ENCODE data around the gene METTL1. TPM values are rescaled to one million over a fixed set of nuclear protein-coding genes. Genes with fewer than 3 reads are reported as not detected.

METTL1 gene
- total and polyA plus RNA-seq, 2 donors (not counting 1 experiment from before 2014, with no cell fraction given), result 9.1 to 9.2 TPM

DNA sequence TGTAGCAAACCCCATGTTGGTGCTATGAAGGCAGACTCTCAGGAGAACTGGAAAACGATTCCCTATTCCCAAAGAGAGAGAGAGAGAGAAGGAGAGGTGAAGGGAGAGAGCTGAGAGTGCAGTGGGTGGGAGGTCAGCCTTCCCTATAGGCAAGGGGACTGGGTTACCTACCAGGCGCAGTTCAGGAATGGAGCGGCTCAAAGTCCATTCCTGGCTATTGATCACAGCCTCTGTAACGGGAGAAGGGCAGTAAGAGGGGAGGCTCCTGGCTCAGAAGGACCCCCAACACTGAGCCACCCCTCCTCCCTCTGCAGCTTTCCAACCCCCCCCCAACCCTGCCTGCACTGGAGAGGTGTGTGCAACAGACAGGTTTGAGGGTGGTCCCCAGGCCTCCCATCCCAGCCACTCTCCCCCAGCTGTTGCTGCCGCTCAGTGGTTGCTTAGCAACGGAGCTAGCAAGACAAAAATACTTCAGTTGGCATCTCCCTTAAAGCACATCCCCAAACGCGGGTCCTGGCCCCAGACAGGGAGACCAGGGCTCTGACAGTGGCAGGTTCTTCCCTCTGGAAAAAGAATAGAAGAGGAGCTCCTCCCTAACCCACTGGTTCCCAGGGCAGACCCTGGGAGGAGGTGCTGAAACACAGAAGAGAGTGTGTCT is 36.6 kb downstream of the METTL1 start:
- Histone ChIP-seq H3K4me3 (ENCODE audit: control extremely low read depth in 1 of 5, extremely low read depth in 1 of 5, insufficient read depth in 1 of 5, low read depth in 2 of 5, low read length in 4 of 5) (no peak overlapping the region), H2AFZ (ENCODE audit: insufficient read depth, low read depth, low read length, poor library complexity, severe bottlenecking) (no peak overlapping the region), H3K9ac (ENCODE audit: low read length) (no peak overlapping the region), H4K20me1 (ENCODE audit: control insufficient read depth, insufficient read depth, low read length, poor library complexity, severe bottlenecking) (peaks cover 50% of the 10 kb centered on the region), H3K27me3 (replicated peaks in 1 of 4; ENCODE audit: control extremely low read depth in 1 of 4, control insufficient read depth in 3 of 4, insufficient read depth in 4 of 4, low read length in 3 of 4) (no peaks in the 10 kb centered on the region), H3K9me3 (ENCODE audit: control extremely low read depth in 1 of 3, control insufficient read depth in 2 of 3, insufficient read depth in 1 of 3, low read length in 2 of 3) (no peaks in the 10 kb centered on the region), H3K4me1 (ENCODE audit: control insufficient read depth in 2 of 2, insufficient read depth in 2 of 2, low read length in 2 of 2) (peaks cover 12 to 15% of the 10 kb centered on the region in 2 donors), H3K27ac (ENCODE audit: low read length in 2 of 2) (no peak overlapping the region), H3K4me2 (replicated peaks; ENCODE audit: low read depth, low read length, poor library complexity, severe bottlenecking) (no peak overlapping the region), H3K79me2 (ENCODE audit: control insufficient read depth, insufficient read depth, low read length) (peaks cover 32% of the 10 kb centered on the region), H3K36me3 (replicated peaks in 1 of 2; ENCODE audit: control extremely low read depth in 1 of 2, control insufficient read depth in 1 of 2, extremely low read depth in 1 of 2, insufficient read depth in 2 of 2, low read length in 1 of 2) (peaks cover 0 to 70% of the 10 kb centered on the region in 2 experiments)
- CTCF ChIA-PET, result no interaction called here
- no peak overlapping the region for H3K27ac Mint-ChIP-seq
- H3K27me3 Mint-ChIP-seq, result no peaks in the 10 kb centered on the region
- WGBS (ENCODE audit: insufficient coverage), result 91% methylated on average over 6 of the region's 8 CpGs
- no peaks in the 10 kb centered on the region for H3K9me3 Mint-ChIP-seq (ENCODE audit: insufficient read depth)
- no peak for ATAC-seq (ENCODE audit: low read depth)
- intact Hi-C loops (cut with micrococcal nuclease), result no loop called here
- peaks cover 13% of the 10 kb centered on the region for H3K4me1 Mint-ChIP-seq
- POLR2A ChIA-PET, result no interaction called here
- TF ChIP-seq, protein P1, sequence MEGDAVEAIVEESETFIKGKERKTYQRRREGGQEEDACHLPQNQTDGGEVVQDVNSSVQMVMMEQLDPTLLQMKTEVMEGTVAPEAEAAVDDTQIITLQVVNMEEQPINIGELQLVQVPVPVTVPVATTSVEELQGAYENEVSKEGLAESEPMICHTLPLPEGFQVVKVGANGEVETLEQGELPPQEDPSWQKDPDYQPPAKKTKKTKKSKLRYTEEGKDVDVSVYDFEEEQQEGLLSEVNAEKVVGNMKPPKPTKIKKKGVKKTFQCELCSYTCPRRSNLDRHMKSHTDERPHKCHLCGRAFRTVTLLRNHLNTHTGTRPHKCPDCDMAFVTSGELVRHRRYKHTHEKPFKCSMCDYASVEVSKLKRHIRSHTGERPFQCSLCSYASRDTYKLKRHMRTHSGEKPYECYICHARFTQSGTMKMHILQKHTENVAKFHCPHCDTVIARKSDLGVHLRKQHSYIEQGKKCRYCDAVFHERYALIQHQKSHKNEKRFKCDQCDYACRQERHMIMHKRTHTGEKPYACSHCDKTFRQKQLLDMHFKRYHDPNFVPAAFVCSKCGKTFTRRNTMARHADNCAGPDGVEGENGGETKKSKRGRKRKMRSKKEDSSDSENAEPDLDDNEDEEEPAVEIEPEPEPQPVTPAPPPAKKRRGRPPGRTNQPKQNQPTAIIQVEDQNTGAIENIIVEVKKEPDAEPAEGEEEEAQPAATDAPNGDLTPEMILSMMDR (IDR thresholded peaks at IDR 0.05), result no peak
- TF ChIP-seq EZH2 (IDR thresholded peaks at IDR 0.05; ENCODE audit: borderline replicate concordance, insufficient read depth, low read depth, low read length, poor library complexity, severe bottlenecking), result no peak
- H3K4me3 Mint-ChIP-seq, result no peak overlapping the region
- DNase-seq, result no peak

DNA sequence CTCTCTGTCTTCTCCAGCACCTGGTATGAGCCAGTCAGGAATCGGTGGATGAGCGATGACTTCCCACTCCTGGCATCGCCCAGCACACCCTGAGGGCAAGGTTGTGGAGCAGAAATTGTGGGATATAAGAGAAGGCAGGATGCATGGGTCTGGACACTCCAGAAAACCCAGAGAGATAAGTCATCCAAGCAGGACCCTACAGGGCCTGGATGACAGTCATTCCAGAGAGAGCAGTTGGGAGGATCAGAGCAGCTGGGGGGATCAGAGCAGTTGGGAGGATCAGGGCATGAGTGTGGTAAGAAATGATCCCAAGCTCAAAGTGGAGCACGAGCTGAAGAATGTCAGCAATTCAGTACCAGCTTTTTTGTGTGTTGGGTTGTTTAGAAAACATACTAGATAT is 37.3 kb downstream of the METTL1 start:
- peaks cover 42% of the 10 kb centered on the region for H4K20me1 ChIP-seq (ENCODE audit: control insufficient read depth, insufficient read depth, low read length, poor library complexity, severe bottlenecking)
- POLR2A ChIA-PET, result no interaction called here
- ATAC-seq (ENCODE audit: low read depth) (no peak), DNase-seq (no peak)
- intact Hi-C loops (cut with micrococcal nuclease), result no loop called here
- no peak for TF ChIP-seq EZH2 (IDR thresholded peaks at IDR 0.05; ENCODE audit: borderline replicate concordance, insufficient read depth, low read depth, low read length, poor library complexity, severe bottlenecking)
- TF ChIP-seq, protein P1 (IDR thresholded peaks at IDR 0.05), result no peak
- peaks cover 6 to 8% of the 10 kb centered on the region in 2 donors for H3K4me1 ChIP-seq (ENCODE audit: control insufficient read depth in 2 of 2, insufficient read depth in 2 of 2, low read length in 2 of 2)
- Mint-ChIP-seq H3K4me3 (no peak overlapping the region), H3K27ac (no peak overlapping the region), H3K27me3 (no peaks in the 10 kb centered on the region), H3K4me1 (peaks cover 10% of the 10 kb centered on the region), H3K9me3 (ENCODE audit: insufficient read depth) (no peaks in the 10 kb centered on the region)
- H2AFZ ChIP-seq (ENCODE audit: insufficient read depth, low read depth, low read length, poor library complexity, severe bottlenecking), result no peak overlapping the region
- H3K9me3 ChIP-seq (ENCODE audit: control extremely low read depth in 1 of 3, control insufficient read depth in 2 of 3, insufficient read depth in 1 of 3, low read length in 2 of 3), result no peaks in the 10 kb centered on the region
- WGBS (ENCODE audit: insufficient coverage), result 100% methylated on average over 2 of the region's 4 CpGs
- peaks cover 25% of the 10 kb centered on the region for H3K79me2 ChIP-seq (ENCODE audit: control insufficient read depth, insufficient read depth, low read length)
- H3K4me3 ChIP-seq (ENCODE audit: control extremely low read depth in 1 of 5, extremely low read depth in 1 of 5, insufficient read depth in 1 of 5, low read depth in 2 of 5, low read length in 4 of 5), result no peak overlapping the region
- CTCF ChIA-PET, result no interaction called here
- no peak overlapping the region for H3K27ac ChIP-seq (ENCODE audit: low read length in 2 of 2)
- no peak overlapping the region for H3K9ac ChIP-seq (ENCODE audit: low read length)
- peaks cover 0 to 70% of the 10 kb centered on the region in 2 experiments for H3K36me3 ChIP-seq (replicated peaks in 1 of 2; ENCODE audit: control extremely low read depth in 1 of 2, control insufficient read depth in 1 of 2, extremely low read depth in 1 of 2, insufficient read depth in 2 of 2, low read length in 1 of 2)
- no peaks in the 10 kb centered on the region for H3K27me3 ChIP-seq (replicated peaks in 1 of 4; ENCODE audit: control extremely low read depth in 1 of 4, control insufficient read depth in 3 of 4, insufficient read depth in 4 of 4, low read length in 3 of 4)
- H3K4me2 ChIP-seq (replicated peaks; ENCODE audit: low read depth, low read length, poor library complexity, severe bottlenecking), result no peak overlapping the region
